GM12878 (cell line): ENCODE data around the gene SNW1. TPM values are rescaled to one million over a fixed set of nuclear protein-coding genes. Genes with fewer than 3 reads are reported as not detected.

Experiments used
- ATF7 ChIP-seq: fragments of 450-650 bp; IDR thresholded peaks from 2 replicates; pipeline ENCODE4 v1.6.1; 2016; ENCODE audit warnings: low read depth, mild to moderate bottlenecking
- BCL3 ChIP-seq: IDR thresholded peaks from 2 replicates; pipeline ENCODE4 v1.6.1; 2011; ENCODE audit warnings: borderline replicate concordance, low read depth, mild to moderate bottlenecking, moderate library complexity, low read length; ENCODE audit not compliant: insufficient read depth, poor library complexity, severe bottlenecking
- CHD2 ChIP-seq: IDR thresholded peaks from 2 replicates; pipeline ENCODE4 v1.6.1; 2011; ENCODE audit warnings: low read depth, low read length, improper control_type of control experiment, borderline replicate concordance
- E2F4 ChIP-seq: IDR thresholded peaks from 2 replicates; pipeline ENCODE4 v1.6.1; 2012; ENCODE audit warnings: low read depth, low read length, improper control_type of control experiment
- EZH2 ChIP-seq: IDR thresholded peaks from 2 replicates; pipeline ENCODE4 v1.6.1; 2012; ENCODE audit warnings: low read depth, mild to moderate bottlenecking, control low read depth, inconsistent platforms, low read length, borderline replicate concordance; ENCODE audit not compliant: control insufficient read depth
- FOXK2 ChIP-seq: fragments of 450-650 bp; IDR thresholded peaks from 2 replicates; pipeline ENCODE4 v1.6.1; 2017; ENCODE audit warnings: mild to moderate bottlenecking, moderate library complexity
- HCFC1 ChIP-seq: fragments of 150-350 bp; IDR thresholded peaks from 2 replicates; pipeline ENCODE4 v1.6.1; 2014; ENCODE audit warnings: low read length
- IRF3 ChIP-seq: fragments of 450-650 bp; IDR thresholded peaks from 2 replicates; pipeline ENCODE4 v1.6.1; 2014; ENCODE audit warnings: mild to moderate bottlenecking
- JUNB ChIP-seq: IDR thresholded peaks from 2 replicates; pipeline ENCODE4 v1.6.1; 2016; ENCODE audit warnings: antibody characterized with exemption, mild to moderate bottlenecking
- KAT2A ChIP-seq: conservative IDR thresholded peaks from 2 replicates; pipeline ENCODE4 v1.6.1; 2011; ENCODE audit warnings: low read depth, low read length; ENCODE audit not compliant: control insufficient read depth
- KDM1A ChIP-seq: fragments of 200-600 bp; sonication (generic); IDR thresholded peaks from 2 replicates; pipeline ENCODE4 v1.6.1; 2016; ENCODE audit warnings: borderline replicate concordance
- MEF2B ChIP-seq: fragments of 450-650 bp; IDR thresholded peaks from 2 replicates; pipeline ENCODE4 v1.6.1; 2018; ENCODE audit warnings: mild to moderate bottlenecking, moderate library complexity; ENCODE audit not compliant: partially characterized antibody, poor library complexity, severe bottlenecking
- NFYA ChIP-seq: IDR thresholded peaks from 2 replicates; pipeline ENCODE4 v1.6.1; 2011; ENCODE audit warnings: low read depth, mild to moderate bottlenecking, low read length, improper control_type of control experiment, borderline replicate concordance
- NR2C1 ChIP-seq: fragments of 450-650 bp; IDR thresholded peaks from 2 replicates; pipeline ENCODE4 v1.6.1; 2017; ENCODE audit warnings: antibody characterized with exemption, mild to moderate bottlenecking, moderate library complexity
- PAX8 ChIP-seq: fragments of 450-650 bp; IDR thresholded peaks from 2 replicates; pipeline ENCODE4 v1.6.1; 2017; ENCODE audit warnings: mild to moderate bottlenecking, moderate library complexity
- RB1 ChIP-seq: fragments of 450-650 bp; formaldehyde crosslinking; IDR thresholded peaks from 2 replicates; pipeline ENCODE4 v1.6.1; 2017; ENCODE audit warnings: mild to moderate bottlenecking, borderline replicate concordance
- RELA ChIP-seq: fragments of 450-650 bp; IDR thresholded peaks from 2 replicates; pipeline ENCODE4 v1.8.0; 2014; ENCODE audit warnings: borderline replicate concordance; ENCODE audit not compliant: partially characterized antibody
- RFX5 ChIP-seq: IDR thresholded peaks from 2 replicates; pipeline ENCODE4 v1.6.1; 2011; ENCODE audit warnings: low read depth, low read length, improper control_type of control experiment
- SMAD1 ChIP-seq: fragments of 450-650 bp; IDR thresholded peaks from 2 replicates; pipeline ENCODE4 v1.6.1; 2018; ENCODE audit warnings: mild to moderate bottlenecking, low read depth; ENCODE audit not compliant: partially characterized antibody
- SREBF1 ChIP-seq: IDR thresholded peaks from 2 replicates; pipeline ENCODE4 v1.6.1; 2012; ENCODE audit warnings: mild to moderate bottlenecking, low read length
- STAT1 ChIP-seq: fragments of 450-650 bp; conservative IDR thresholded peaks from 2 replicates; pipeline ENCODE4 v1.6.1; 2014; ENCODE audit warnings: antibody characterized with exemption, mild to moderate bottlenecking
- YBX1 ChIP-seq: fragments of 450-650 bp; IDR thresholded peaks from 2 replicates; pipeline ENCODE4 v1.6.1; 2016; ENCODE audit warnings: antibody characterized with exemption
- ZBTB40 ChIP-seq: fragments of 450-650 bp; IDR thresholded peaks from 2 replicates; pipeline ENCODE4 v1.6.1; 2016; ENCODE audit warnings: mild to moderate bottlenecking, moderate library complexity, borderline replicate concordance
- ZNF274 ChIP-seq: IDR thresholded peaks from one replicate; pipeline ENCODE4 v1.8.0; 2011; ENCODE audit not compliant: insufficient read length, insufficient read depth
- polyA plus RNA-seq, 11 experiments: library from polyadenylated mRNA; depleted of rRNA in 4 of 11; unstranded in 6 of 11; stranded (reverse) in 5 of 11; fragments of >200 nt; fragmentation: Nextera tagmentation in 4 of 11; fragmentation: Illumina TruSeq in 1 of 11; extraction: Ambion mirVana in 4 of 11; extraction: Trizol in 1 of 11; gene quantifications; 1 replicate in 1 of 11; 2 replicates in 10 of 11; pipeline versions ENCODE4 v1.2.1 to v1.2.3, GENCODE V29; 2011 to 2016; ENCODE audit warnings: inconsistent platforms in 2 of 11, missing spikeins in 2 of 11, low read depth in 1 of 11
- total RNA-seq, 4 experiments: library from RNA; depleted of rRNA in 3 of 4; stranded (reverse); fragments of >200 nt in 3 of 4; fragmentation: Illumina TruSeq in 1 of 4; extraction: Trizol in 1 of 4; gene quantifications; 2 replicates each; pipeline versions ENCODE4 v1.2.1 to v1.2.3, GENCODE V29; 2013 to 2021

SNW1 gene
- total and polyA plus RNA-seq, 10 of the 15 experiments (the other 5 are each of a cell fraction or from before 2014, with no cell fraction given), result 56.6 to 109 (median 75.7) TPM

GRCh38 chr14:77799863-77800730 lies 39.1 kb upstream of the SNW1 start, which contains the start of gene ADCK1 (continued):
- TF ChIP-seq CHD2, result peak; percentile 29; the same call in 1 of the 2 replicates
- peak; percentile 27 for TF ChIP-seq MEF2B
- no peak for TF ChIP-seq KAT2A
- TF ChIP-seq NR2C1, result peak; percentile 88
- TF ChIP-seq PAX8, result no peak
- TF ChIP-seq SREBF1, result peak; percentile 34; the same call in 1 of the 2 replicates
- no peak for TF ChIP-seq ATF7
- peak; percentile 90 for TF ChIP-seq HCFC1
- TF ChIP-seq EZH2, result no peak
- TF ChIP-seq ZNF274, result no peak
- TF ChIP-seq IRF3, result no peak
- TF ChIP-seq E2F4, result no peak
- TF ChIP-seq NFYA, result no peak
- TF ChIP-seq STAT1, result no peak
- no peak for TF ChIP-seq ZBTB40
- no peak for TF ChIP-seq SMAD1
- TF ChIP-seq JUNB, result no peak
- no peak for TF ChIP-seq FOXK2
- no peak for TF ChIP-seq KDM1A
- TF ChIP-seq YBX1, result no peak
- TF ChIP-seq RELA, result peak; percentile 44
- 0 out of 2 replicates have a peak, but pooled peaks have one; percentile 40 for TF ChIP-seq RB1
- no peak for TF ChIP-seq BCL3
- no peak for TF ChIP-seq RFX5
